Esophagus muscularis mucosa (tissue), 3 donors: Measurements from ENCODE around the gene LILRB3.

Source experiments
- POLR2A ChIP-seq: fragments of 450-650 bp; IDR thresholded peaks from one replicate; pipeline ENCODE4 v1.6.1; 2017; ENCODE audit warnings: antibody characterized with exemption, moderate library complexity, mild to moderate bottlenecking, low read depth
- TF ChIP-seq, protein P1 (sequence below), 3 experiments: fragments of 200-600 bp in 2 of 3; fragments of 450-650 bp in 1 of 3; sonication (generic) in 2 of 3; IDR thresholded peaks; one replicate each; pipeline ENCODE4 v1.5.1; 2017 to 2019; ENCODE audit warnings: antibody characterized with exemption in 3 of 3, mild to moderate bottlenecking in 2 of 3, moderate library complexity in 1 of 3

DNA sequence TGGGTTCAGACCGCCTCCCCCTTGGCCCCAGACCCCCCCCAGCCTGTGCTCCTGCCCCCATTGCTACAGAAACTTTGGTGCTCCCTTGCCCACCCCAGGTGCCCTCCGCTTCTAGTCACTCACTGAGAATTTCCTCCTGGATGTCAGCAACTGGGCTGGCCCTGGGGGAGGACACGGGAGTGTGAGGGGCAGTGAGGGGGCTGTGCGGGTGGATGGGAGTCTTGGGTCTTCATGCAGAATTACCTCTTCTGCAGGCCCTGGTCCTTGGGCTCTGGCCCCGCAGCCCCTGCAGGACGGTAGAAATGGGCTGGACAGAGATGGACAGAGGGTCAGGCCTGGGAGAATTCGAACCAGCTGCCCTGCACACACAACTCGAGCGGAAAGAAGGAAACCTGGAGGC, 29.4 kb upstream of the LILRB3 start:
- TF ChIP-seq, protein P1, sequence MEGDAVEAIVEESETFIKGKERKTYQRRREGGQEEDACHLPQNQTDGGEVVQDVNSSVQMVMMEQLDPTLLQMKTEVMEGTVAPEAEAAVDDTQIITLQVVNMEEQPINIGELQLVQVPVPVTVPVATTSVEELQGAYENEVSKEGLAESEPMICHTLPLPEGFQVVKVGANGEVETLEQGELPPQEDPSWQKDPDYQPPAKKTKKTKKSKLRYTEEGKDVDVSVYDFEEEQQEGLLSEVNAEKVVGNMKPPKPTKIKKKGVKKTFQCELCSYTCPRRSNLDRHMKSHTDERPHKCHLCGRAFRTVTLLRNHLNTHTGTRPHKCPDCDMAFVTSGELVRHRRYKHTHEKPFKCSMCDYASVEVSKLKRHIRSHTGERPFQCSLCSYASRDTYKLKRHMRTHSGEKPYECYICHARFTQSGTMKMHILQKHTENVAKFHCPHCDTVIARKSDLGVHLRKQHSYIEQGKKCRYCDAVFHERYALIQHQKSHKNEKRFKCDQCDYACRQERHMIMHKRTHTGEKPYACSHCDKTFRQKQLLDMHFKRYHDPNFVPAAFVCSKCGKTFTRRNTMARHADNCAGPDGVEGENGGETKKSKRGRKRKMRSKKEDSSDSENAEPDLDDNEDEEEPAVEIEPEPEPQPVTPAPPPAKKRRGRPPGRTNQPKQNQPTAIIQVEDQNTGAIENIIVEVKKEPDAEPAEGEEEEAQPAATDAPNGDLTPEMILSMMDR (IDR thresholded peaks at IDR 0.05), result no peak
- no peak for TF ChIP-seq POLR2A
